Measurements from ENCODE around the gene MED23. TPM values are rescaled to one million over a fixed set of nuclear protein-coding genes. Genes with fewer than 3 reads are reported as not detected.

MED23 gene
- total RNA-seq, 2 experiments from 2014 or later, result 30.2 to 34.2 TPM

DNA sequence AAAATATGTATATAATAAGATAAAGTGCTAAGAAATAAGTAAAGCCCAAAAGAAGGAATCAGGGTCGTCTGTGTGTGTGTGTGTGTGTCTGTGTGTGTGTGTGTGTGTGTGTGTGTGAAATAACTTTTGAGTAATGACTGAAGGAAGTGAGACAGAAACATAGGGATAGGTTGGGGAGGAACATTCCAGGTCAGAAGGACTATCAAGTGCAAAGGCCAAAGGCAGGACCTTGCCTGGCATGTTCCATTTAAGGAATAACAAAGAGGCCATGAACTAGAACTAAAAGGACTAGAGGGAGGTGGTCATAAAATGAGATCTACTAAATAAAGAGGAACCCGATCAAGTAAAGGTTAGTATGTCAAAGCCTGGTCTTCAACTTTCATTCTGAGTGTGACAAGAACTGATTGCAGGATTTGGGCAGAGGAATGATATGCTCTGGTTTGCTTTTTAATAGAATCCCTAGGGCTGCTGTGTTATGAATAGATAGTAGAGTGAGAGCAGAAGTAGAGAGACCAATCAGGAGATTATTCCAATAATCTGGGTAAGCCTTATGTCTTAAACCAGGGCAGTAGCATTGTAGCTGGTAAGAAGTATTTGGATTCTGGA, 15.9 kb upstream of the MED23 start:
- H3K4me3 ChIP-seq (ENCODE audit: low read depth, low read length, poor library complexity, severe bottlenecking), result no peak overlapping the region
- peaks cover 11% of the 10 kb centered on the region for H3K4me1 ChIP-seq (ENCODE audit: insufficient read depth, low read length, poor library complexity, severe bottlenecking)
- H3K9me3 ChIP-seq (ENCODE audit: low read length), result no peaks in the 10 kb centered on the region
- no TSS peak for BruUV-seq (replicated peaks)
- intact Hi-C loops (cut with micrococcal nuclease; ENCODE audit: unreplicated experiment), result no loop called here
- H3K36me3 ChIP-seq (ENCODE audit: insufficient read depth, low read length), result no peaks in the 10 kb centered on the region; the same call in 1 of the 2 replicates
- CTCF ChIA-PET (ENCODE audit: unreplicated experiment), result no interaction called here
- POLR2A ChIA-PET, result no interaction called here
- DNase-seq (ENCODE audit: low spot score), result no peak
- H3K27ac ChIP-seq (ENCODE audit: low read depth, low read length, poor library complexity, severe bottlenecking), result no peak overlapping the region
- no peak overlapping the region for H2AFZ ChIP-seq (ENCODE audit: low read length)
- H3K9me2 ChIP-seq (ENCODE audit: insufficient read depth, low read length), result no peaks in the 10 kb centered on the region
- no peak overlapping the region for H3K4me2 ChIP-seq (ENCODE audit: low read length)
- H3K79me2 ChIP-seq (ENCODE audit: insufficient read depth, low read depth, low read length), result no peaks in the 10 kb centered on the region
- no peak for TF ChIP-seq EZH2phosphoT487 (IDR thresholded peaks at IDR 0.05; ENCODE audit: borderline replicate concordance, low read depth, low read length)
- TF ChIP-seq, protein P1, sequence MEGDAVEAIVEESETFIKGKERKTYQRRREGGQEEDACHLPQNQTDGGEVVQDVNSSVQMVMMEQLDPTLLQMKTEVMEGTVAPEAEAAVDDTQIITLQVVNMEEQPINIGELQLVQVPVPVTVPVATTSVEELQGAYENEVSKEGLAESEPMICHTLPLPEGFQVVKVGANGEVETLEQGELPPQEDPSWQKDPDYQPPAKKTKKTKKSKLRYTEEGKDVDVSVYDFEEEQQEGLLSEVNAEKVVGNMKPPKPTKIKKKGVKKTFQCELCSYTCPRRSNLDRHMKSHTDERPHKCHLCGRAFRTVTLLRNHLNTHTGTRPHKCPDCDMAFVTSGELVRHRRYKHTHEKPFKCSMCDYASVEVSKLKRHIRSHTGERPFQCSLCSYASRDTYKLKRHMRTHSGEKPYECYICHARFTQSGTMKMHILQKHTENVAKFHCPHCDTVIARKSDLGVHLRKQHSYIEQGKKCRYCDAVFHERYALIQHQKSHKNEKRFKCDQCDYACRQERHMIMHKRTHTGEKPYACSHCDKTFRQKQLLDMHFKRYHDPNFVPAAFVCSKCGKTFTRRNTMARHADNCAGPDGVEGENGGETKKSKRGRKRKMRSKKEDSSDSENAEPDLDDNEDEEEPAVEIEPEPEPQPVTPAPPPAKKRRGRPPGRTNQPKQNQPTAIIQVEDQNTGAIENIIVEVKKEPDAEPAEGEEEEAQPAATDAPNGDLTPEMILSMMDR (conservative IDR thresholded peaks at IDR 0.05; ENCODE audit: low read length), result no peak
- H4K20me1 ChIP-seq (ENCODE audit: insufficient read depth, low read length), result no peaks in the 10 kb centered on the region

DNA sequence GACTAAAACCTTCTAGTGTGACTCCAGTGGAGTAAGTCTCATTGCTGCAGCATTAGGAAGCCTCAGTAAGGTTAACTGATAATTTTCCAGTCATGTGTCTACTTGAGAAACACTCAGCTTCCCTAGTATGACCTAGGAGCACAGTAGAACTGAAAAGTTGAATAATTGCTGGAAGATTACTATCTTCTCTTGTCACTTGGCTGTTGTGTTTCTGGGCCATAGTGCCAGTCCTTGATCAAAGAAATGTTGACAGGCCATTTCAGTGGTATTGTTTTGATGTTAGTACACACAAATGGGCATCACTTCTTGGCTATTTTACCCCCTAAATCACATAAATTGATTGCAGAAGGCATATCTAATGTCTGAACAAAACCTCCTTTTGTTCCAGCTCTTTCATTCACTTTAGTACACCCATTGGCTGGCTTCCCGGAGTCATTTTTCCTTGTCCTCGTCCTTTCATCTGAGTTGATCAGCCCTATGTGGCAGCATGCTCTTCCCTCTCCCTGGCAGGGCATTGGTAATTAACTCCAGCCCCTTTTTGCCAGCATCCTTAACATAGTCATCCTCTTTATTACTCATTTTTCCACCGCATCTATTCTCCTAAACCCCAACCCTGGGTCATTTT, 15.1 kb upstream of the MED23 start:
- no peak for TF ChIP-seq EZH2phosphoT487 (IDR thresholded peaks at IDR 0.05; ENCODE audit: borderline replicate concordance, low read depth, low read length)
- TF ChIP-seq, protein P1 (conservative IDR thresholded peaks at IDR 0.05; ENCODE audit: low read length), result no peak
- POLR2A ChIA-PET, result no interaction called here
- H3K4me1 ChIP-seq (ENCODE audit: insufficient read depth, low read length, poor library complexity, severe bottlenecking), result peaks cover 16% of the 10 kb centered on the region
- no peak overlapping the region for H3K4me2 ChIP-seq (ENCODE audit: low read length)
- H3K9me3 ChIP-seq (ENCODE audit: low read length), result no peaks in the 10 kb centered on the region
- H3K4me3 ChIP-seq (ENCODE audit: low read depth, low read length, poor library complexity, severe bottlenecking), result no peak overlapping the region
- CTCF ChIA-PET (ENCODE audit: unreplicated experiment), result no interaction called here
- H3K9me2 ChIP-seq (ENCODE audit: insufficient read depth, low read length), result no peaks in the 10 kb centered on the region
- BruUV-seq (replicated peaks), result no TSS peak
- no peaks in the 10 kb centered on the region for H4K20me1 ChIP-seq (ENCODE audit: insufficient read depth, low read length)
- no peaks in the 10 kb centered on the region; the same call in 1 of the 2 replicates for H3K36me3 ChIP-seq (ENCODE audit: insufficient read depth, low read length)
- no peak overlapping the region for H2AFZ ChIP-seq (ENCODE audit: low read length)
- no peaks in the 10 kb centered on the region for H3K79me2 ChIP-seq (ENCODE audit: insufficient read depth, low read depth, low read length)
- intact Hi-C loops (cut with micrococcal nuclease; ENCODE audit: unreplicated experiment), result no loop called here
- no peak overlapping the region for H3K27ac ChIP-seq (ENCODE audit: low read depth, low read length, poor library complexity, severe bottlenecking)
- no peak for DNase-seq (ENCODE audit: low spot score)

DNA sequence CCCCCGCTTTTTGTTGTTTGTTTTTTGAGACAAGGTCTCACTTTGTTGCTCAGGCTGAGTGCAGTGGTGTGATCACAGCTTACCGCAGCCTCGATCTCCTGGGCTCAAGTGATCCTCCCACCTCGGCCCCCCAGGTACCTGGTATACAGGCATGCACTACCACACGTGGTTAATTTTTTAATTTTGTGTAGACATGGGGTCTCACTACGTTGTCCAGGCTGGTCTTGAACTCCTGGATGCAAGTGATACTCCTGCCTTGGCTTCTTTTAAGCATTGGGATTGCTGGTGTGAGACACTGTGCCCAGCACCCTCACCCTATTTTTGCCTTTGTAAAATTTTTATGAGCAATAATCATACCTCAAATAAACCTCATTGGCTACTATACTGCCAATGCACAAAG, 14.5 kb upstream of the MED23 start:
- peaks cover 18% of the 10 kb centered on the region for H3K4me1 ChIP-seq (ENCODE audit: insufficient read depth, low read length, poor library complexity, severe bottlenecking)
- intact Hi-C loops (cut with micrococcal nuclease; ENCODE audit: unreplicated experiment), result no loop called here
- BruUV-seq (replicated peaks), result no TSS peak
- no peak overlapping the region for H2AFZ ChIP-seq (ENCODE audit: low read length)
- H3K4me2 ChIP-seq (ENCODE audit: low read length), result no peak overlapping the region
- H3K9me2 ChIP-seq (ENCODE audit: insufficient read depth, low read length), result no peaks in the 10 kb centered on the region
- H3K36me3 ChIP-seq (ENCODE audit: insufficient read depth, low read length), result no peaks in the 10 kb centered on the region; the same call in 1 of the 2 replicates
- H3K9me3 ChIP-seq (ENCODE audit: low read length), result no peaks in the 10 kb centered on the region
- H3K27ac ChIP-seq (ENCODE audit: low read depth, low read length, poor library complexity, severe bottlenecking), result no peak overlapping the region
- no peak overlapping the region for H3K4me3 ChIP-seq (ENCODE audit: low read depth, low read length, poor library complexity, severe bottlenecking)
- TF ChIP-seq EZH2phosphoT487 (IDR thresholded peaks at IDR 0.05; ENCODE audit: borderline replicate concordance, low read depth, low read length), result no peak
- TF ChIP-seq, protein P1 (conservative IDR thresholded peaks at IDR 0.05; ENCODE audit: low read length), result no peak
- no peak for DNase-seq (ENCODE audit: low spot score)
- POLR2A ChIA-PET, result no interaction called here
- H3K79me2 ChIP-seq (ENCODE audit: insufficient read depth, low read depth, low read length), result no peaks in the 10 kb centered on the region
- H4K20me1 ChIP-seq (ENCODE audit: insufficient read depth, low read length), result no peaks in the 10 kb centered on the region
- CTCF ChIA-PET (ENCODE audit: unreplicated experiment), result no interaction called here
